Esophagus muscularis mucosa (tissue), 4 donors: ENCODE results near the gene LGALS3. TPM values are rescaled to one million over a fixed set of nuclear protein-coding genes. Genes with fewer than 3 reads are reported as not detected.

Experiments used
- DNase-seq: peaks from one replicate; pipeline ENCODE4 v3.0.0-alpha.2; 2017; ENCODE audit errors: extremely low spot score
- H3K27ac ChIP-seq, 4 donors: fragments of 200-600 bp; sonication (generic); replicated peaks in 1 of 4; 1 replicate in 3 of 4; 2 replicates in 1 of 4; pipeline ENCODE4 v1.5.1; 2016 to 2019; ENCODE audit warnings: mild to moderate bottlenecking in 1 of 4
- H3K27me3 ChIP-seq, 4 donors: fragments of 200-600 bp; sonication (generic); one replicate each; pipeline versions ENCODE4 v1.5.1 to v1.6.0; 2016 to 2019
- H3K36me3 ChIP-seq, 4 donors: fragments of 200-600 bp; sonication (generic); one replicate each; pipeline ENCODE4 v1.5.1; 2016 to 2019
- H3K4me1 ChIP-seq, 4 donors: fragments of 200-600 bp; sonication (generic); one replicate each; pipeline ENCODE4 v1.5.1; 2016 to 2019
- H3K4me3 ChIP-seq, 4 donors: fragments of 200-600 bp; sonication (generic); 1 replicate in 2 of 4; 2 replicates in 2 of 4; pipeline ENCODE4 v1.5.1; 2016 to 2019; ENCODE audit warnings: mild to moderate bottlenecking in 4 of 4, moderate library complexity in 1 of 4
- H3K9me3 ChIP-seq, 4 donors: fragments of 200-600 bp; sonication (generic); 1 replicate in 3 of 4; 2 replicates in 1 of 4; pipeline ENCODE4 v1.5.1; 2016 to 2019
- EP300 ChIP-seq: sonication (generic); formaldehyde crosslinking; IDR thresholded peaks from one replicate; pipeline ENCODE4 v1.6.1; 2017; ENCODE audit warnings: antibody characterized with exemption
- POLR2A ChIP-seq: fragments of 450-650 bp; IDR thresholded peaks from one replicate; pipeline ENCODE4 v1.6.1; 2017; ENCODE audit warnings: antibody characterized with exemption, moderate library complexity, mild to moderate bottlenecking, low read depth
- POLR2AphosphoS5 ChIP-seq, 2 donors: sonication (generic); formaldehyde crosslinking; IDR thresholded peaks; one replicate each; pipeline ENCODE4 v1.6.1; 2017; ENCODE audit warnings: antibody characterized with exemption in 2 of 2
- WGBS: methylation state at CpG from one replicate; pipeline ENCODE4 v1.1.5; 2018; 5-methylcytosine and 5-hydroxymethylcytosine counted together
- intact Hi-C: fragments of 100-400 bp; cut with DNase I; formaldehyde crosslinking; loops from one replicate; pipeline ENCODE4 v1.15.1; 2023
- total RNA-seq, 4 donors: library from RNA; depleted of rRNA; stranded (reverse); fragments of >200 nt; gene quantifications; one replicate each; pipeline versions ENCODE4 v1.1.0 to v1.2.1, GENCODE V29; 2016
- TF ChIP-seq, protein P1 (sequence below), 3 experiments: fragments of 200-600 bp in 2 of 3; fragments of 450-650 bp in 1 of 3; sonication (generic) in 2 of 3; IDR thresholded peaks; one replicate each; pipeline ENCODE4 v1.5.1; 2017 to 2019; ENCODE audit warnings: antibody characterized with exemption in 3 of 3, mild to moderate bottlenecking in 2 of 3, moderate library complexity in 1 of 3

The LGALS3 gene
- total RNA-seq, 4 donors from 2014 or later: 247 to 398 (median 297) TPM

DNA sequence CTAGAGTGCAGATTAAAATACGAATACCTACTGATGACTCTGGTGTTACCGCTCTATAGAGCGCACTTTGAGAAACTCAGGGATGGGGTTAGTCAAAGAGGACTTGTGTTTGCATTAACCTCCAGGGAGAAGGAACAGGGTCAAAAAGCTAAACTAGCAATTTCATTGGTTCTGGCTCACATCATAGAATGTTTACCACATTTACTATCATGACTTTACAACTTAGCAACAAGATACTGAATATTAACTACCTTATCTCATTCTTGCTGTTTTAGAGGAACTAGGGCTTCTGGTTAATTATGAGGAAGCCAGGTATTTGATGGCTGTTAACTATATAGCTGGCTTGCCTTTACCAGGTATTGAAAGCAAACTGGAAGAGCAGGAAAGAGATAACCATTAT lies 12.8 kb downstream of the LGALS3 start:
- 91% methylated on average over 3 of the region's 3 CpGs for WGBS
- Histone ChIP-seq H3K27ac (no peak overlapping the region), H3K36me3 (peaks cover 71 to 90% (median 82%) of the 10 kb centered on the region in 4 donors), H3K9me3 (no peaks in the 10 kb centered on the region), H3K4me3 (no peak overlapping the region), H3K4me1 (peaks cover 12 to 23% (median 16%) of the 10 kb centered on the region in 4 donors), H3K27me3 (no peaks in the 10 kb centered on the region)
- intact Hi-C loops: no loop called here
- DNase-seq: no peak
- no peak for TF ChIP-seq POLR2A
- TF ChIP-seq, protein P1, sequence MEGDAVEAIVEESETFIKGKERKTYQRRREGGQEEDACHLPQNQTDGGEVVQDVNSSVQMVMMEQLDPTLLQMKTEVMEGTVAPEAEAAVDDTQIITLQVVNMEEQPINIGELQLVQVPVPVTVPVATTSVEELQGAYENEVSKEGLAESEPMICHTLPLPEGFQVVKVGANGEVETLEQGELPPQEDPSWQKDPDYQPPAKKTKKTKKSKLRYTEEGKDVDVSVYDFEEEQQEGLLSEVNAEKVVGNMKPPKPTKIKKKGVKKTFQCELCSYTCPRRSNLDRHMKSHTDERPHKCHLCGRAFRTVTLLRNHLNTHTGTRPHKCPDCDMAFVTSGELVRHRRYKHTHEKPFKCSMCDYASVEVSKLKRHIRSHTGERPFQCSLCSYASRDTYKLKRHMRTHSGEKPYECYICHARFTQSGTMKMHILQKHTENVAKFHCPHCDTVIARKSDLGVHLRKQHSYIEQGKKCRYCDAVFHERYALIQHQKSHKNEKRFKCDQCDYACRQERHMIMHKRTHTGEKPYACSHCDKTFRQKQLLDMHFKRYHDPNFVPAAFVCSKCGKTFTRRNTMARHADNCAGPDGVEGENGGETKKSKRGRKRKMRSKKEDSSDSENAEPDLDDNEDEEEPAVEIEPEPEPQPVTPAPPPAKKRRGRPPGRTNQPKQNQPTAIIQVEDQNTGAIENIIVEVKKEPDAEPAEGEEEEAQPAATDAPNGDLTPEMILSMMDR (IDR thresholded peaks at IDR 0.05): no peak
- TF ChIP-seq EP300: no peak
- no peak for TF ChIP-seq POLR2AphosphoS5 (IDR thresholded peaks at IDR 0.05)

DNA sequence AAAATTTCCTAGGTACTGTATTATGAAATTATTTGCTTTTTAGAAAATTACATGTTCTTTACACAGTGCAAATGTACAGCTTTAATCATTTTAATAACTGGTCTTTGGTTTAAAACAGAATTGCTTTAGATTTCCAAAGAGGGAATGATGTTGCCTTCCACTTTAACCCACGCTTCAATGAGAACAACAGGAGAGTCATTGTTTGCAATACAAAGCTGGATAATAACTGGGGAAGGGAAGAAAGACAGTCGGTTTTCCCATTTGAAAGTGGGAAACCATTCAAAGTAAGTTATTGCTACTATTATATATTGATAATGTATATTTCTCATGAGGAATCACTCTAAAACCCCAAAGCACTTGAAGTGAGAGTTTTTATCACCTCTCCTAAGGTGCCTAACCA lies 13.4 kb downstream of the LGALS3 start:
- H3K4me3 ChIP-seq: no peak overlapping the region

DNA sequence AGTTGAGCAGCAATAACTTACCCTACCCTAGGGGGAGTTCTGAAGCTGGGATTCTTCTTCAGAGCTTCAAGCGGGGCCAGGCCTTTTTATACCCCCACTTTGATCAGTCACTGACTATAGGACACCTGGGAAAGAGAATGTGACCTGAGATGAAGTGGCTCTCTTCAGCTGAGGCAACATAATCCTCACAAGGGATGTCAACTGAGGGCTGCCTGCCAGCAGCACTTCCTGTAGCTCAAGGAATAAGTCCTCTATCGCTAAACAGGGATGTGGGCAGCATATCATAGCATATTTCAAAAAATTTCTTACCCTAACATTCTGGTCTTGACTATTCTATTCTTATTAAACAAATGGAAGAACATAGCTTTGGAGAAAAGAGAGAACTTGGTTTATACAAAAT lies 17.4 kb downstream of the LGALS3 start:
- no peaks in the 10 kb centered on the region for H3K4me1 ChIP-seq
- DNase-seq: no peak
- no peaks in the 10 kb centered on the region for H3K9me3 ChIP-seq
- intact Hi-C loops: no loop called here
- H3K36me3 ChIP-seq: peaks cover 39 to 60% (median 47%) of the 10 kb centered on the region in 4 donors
- H3K27ac ChIP-seq: no peak overlapping the region
- H3K27me3 ChIP-seq: no peaks in the 10 kb centered on the region
- H3K4me3 ChIP-seq: no peak overlapping the region
- TF ChIP-seq EP300 (no peak), POLR2AphosphoS5 (IDR thresholded peaks at IDR 0.05) (no peak), POLR2A (no peak)
- TF ChIP-seq, protein P1 (IDR thresholded peaks at IDR 0.05): no peak
- 78% methylated on average over 2 of the region's 2 CpGs for WGBS

More for the DNA sequence above, 13.4 kb downstream of the LGALS3 start:
- DNase-seq: no peak
- Histone ChIP-seq H3K36me3 (peaks cover 71 to 96% (median 83%) of the 10 kb centered on the region in 4 donors), H3K9me3 (no peaks in the 10 kb centered on the region), H3K27ac (no peak overlapping the region), H3K4me1 (peaks cover 7 to 17% (median 9%) of the 10 kb centered on the region in 4 donors), H3K27me3 (no peaks in the 10 kb centered on the region)
- intact Hi-C loops: no loop called here
- TF ChIP-seq, protein P1 (IDR thresholded peaks at IDR 0.05): no peak
- TF ChIP-seq POLR2A (no peak), EP300 (no peak)
- WGBS: 86% methylated on average over 2 of the region's 2 CpGs

DNA sequence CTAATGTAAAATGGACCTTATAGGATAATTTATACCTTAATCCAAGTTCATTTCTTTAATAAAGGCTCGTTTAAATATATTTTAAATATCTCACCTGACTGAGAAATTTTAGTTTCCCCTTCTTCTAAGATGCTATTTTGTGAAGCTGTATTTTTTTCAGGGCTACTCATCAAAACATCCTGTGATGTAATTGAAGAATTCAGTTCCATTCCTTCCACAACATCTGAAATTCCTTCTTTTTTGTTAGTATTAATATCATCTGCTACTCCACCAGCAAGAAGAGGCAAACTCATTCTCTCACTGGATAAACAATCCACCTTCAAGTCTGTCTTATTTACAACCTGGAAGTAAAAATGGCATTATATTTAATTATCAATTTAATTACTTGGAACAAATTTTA lies 22.5 kb downstream of the LGALS3 start:
- H3K36me3 ChIP-seq: peaks cover 0 to 8% (median 2%) of the 10 kb centered on the region in 4 donors
- H3K4me1 ChIP-seq: no peaks in the 10 kb centered on the region
- no peaks in the 10 kb centered on the region for H3K9me3 ChIP-seq
- intact Hi-C loops: no loop called here
- no peak for DNase-seq
- H3K27me3 ChIP-seq: no peaks in the 10 kb centered on the region
- no peak overlapping the region for H3K4me3 ChIP-seq
- H3K27ac ChIP-seq: no peak overlapping the region
- TF ChIP-seq EP300 (no peak), POLR2A (no peak), POLR2AphosphoS5 (IDR thresholded peaks at IDR 0.05) (no peak)
- TF ChIP-seq, protein P1 (IDR thresholded peaks at IDR 0.05): no peak
- WGBS: 98% methylated on average over 1 of the region's 1 CpG
